Fibroblast of the conjunctiva (primary cell): ENCODE results near the gene NEGR1.
"Not testable (repeated sequence)": the region's sequence is repeated elsewhere in the genome, so short reads cannot be mapped to it uniquely, and the experiment has no call there.

ENCODE experiments used
- DNase-seq: peaks from one replicate; pipeline ENCODE4 v3.0.0-alpha.2; 2010; ENCODE audit warnings: low read depth

The NEGR1 gene

DNA sequence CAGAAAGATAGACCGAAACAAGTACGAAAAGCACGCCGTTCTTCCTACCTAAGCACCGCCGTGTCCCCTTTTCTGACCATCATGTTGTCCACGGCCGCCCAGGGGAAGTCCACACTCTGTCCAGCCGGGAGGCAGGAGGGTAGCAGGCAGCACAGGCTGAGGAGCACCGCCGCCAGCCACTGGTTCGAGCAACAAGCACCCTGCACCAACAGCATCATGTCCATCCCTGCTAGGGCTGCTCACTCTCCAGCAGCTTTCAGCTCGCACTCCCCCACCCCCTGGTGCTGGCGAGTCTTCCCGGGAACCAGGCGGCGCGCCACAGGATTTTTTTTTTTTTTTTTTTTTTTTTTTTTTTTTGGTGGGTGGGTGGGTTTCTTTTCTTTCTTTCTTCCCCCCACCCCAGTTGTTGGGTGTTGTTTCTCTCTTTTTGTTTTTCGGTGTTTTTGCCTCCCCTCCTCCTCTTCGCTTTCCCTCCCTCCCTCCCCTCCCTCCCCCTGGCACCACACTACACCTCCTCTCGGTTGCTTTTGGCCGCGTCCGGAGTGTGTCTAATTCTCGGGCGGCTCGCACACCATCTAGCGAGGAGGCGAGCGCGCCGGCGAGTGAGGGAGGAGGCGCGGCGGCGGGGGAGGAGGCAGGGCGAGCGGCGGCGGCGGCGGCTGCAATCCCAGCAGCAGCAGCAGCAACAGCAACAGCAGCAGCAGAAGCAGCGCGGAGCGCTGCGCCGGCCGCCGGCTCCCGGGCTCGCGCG, at the start of gene NEGR1:
Gene NEGR1 (minus strand): TSS at position 269 of the 751 bp plus-strand sequence.
- DNase-seq = peak; percentile 81

DNA sequence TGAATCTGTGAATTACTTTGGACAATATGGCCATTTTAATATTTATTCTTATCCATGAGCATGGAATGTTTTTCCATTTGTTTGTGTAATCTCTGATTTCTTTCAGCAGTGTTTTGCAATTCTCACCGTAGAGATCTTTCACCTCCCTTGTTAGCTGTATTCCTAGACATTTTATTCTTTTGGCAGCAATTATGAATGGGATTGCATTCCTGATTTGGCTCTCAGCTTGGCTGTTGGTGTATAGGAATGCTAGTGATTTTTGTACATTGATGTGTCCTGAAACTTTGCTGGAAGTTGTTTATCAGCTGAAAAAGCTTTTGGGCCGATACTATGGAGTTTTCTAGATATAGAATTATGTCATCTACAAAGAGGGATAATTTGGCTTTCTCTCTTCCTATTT, 44.2 kb upstream of the NEGR1 start:
- DNase-seq = no peak

- DNase-seq = no peak
These were observed 42.1 kb upstream of the NEGR1 start for GRCh38 chr1:72324451-72324850.

DNA sequence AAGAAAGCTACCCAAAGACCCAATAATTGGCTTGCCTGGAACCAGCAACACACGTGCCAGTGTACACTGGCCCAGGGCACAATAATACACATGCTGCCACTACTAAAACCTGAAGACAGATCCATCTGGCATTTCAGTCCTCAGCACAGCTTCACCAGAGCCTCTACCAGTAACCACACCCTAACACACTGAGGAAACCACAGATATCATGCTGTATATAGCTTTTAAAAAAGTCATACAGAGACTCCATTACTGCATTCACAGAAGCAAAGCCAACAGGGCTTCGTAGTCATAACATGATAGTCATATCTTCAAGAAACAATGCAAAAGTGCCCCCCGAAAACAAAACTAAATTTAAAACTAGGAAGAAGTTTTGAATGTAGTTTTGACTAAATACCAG, 40.6 kb upstream of the NEGR1 start:
- no peak for DNase-seq

- DNase-seq = no peak
These were observed 14.2 kb upstream of the NEGR1 start for GRCh38 chr1:72296501-72296900.

- DNase-seq = no peak
These were observed 6.5 kb upstream of the NEGR1 start for GRCh38 chr1:72288886-72289285.

- no peak for DNase-seq
These were observed 4.1 kb upstream of the NEGR1 start for GRCh38 chr1:72286401-72286800.

DNA sequence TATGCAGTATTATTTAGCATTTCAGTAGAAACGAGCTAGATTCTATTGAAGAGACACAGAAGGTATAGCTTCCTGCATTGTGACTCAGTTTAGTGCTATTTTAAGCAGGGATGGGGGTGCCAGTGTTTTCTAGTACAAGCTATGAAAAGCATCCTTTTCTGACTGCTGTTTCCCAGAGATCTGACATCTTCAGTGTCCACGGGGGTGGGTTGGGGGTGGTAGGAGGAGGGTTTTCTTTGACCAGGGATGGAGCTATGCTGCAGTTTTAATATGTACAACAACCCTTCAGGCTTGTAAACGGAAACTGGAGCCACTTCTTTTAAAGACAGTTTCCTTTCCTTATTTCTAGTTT, 2.7 kb upstream of the NEGR1 start:
- DNase-seq = no peak

- DNase-seq = peak; percentile 76
These were observed 2.2 kb upstream of the NEGR1 start for GRCh38 chr1:72284348-72285073.

GRCh38 chr1:72284084-72284347, 1.7 kb upstream of the NEGR1 start:
- peak; percentile 1 for DNase-seq

DNA sequence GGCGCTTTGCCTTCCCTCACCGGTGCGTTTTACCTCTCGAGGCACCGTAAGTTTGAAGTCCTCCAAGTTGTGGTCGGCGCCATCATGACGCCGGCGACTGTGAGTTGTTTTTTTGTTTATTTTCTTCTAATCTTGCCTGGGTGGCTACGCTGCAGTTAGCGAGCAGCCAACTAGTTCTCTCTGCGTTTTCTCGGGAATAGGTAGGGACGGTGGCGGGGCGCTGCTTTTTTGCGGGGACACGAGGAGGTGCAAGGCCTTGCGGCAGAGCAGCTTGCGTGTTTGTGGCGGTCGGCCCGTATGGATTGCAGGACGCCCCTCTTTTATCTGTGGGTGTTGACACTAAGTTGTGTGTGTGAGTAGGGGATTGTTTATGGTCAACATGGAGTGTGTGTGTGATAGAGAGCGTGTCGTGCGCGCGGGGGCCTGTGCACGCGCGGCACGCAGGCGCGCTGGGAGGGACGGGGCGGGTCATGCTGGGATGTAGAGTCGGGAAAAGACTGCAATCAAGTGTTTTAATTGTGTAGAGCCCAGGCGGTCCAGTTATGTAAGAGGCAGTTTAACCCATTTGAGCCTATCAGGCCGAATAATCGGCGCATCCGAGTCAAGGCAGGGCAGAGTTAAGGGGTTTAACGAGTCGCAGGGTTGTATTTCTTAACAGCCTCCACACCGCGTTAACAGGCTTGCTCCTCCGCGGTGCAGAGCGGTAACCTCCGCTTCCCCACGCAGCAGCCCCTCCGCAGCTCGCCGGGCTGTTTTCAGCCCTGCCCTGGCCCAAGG, 1.2 kb upstream of the NEGR1 start:
- DNase-seq = peak; percentile 53

DNA sequence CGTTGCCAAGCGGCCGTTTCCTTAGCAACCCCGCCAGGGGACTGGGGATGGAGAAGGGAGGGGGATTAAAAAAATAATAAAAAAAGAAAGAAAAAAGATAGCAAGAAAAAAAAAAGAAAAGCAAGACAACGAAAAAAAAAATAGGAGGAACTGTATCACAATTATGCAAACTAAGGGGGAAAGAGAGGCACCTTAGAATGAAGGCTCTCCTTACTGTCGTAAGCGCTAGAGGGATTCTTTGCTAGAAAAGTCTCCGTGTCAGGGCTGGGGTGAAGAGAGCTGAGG, 625 bp upstream of the NEGR1 start:
- no peak for DNase-seq

GRCh38 chr1:72281637-72282270, 585 bp downstream of the NEGR1 start:
- DNase-seq = no peak

GRCh38 chr1:72281144-72281543, 1.2 kb downstream of the NEGR1 start:
- DNase-seq = no peak

GRCh38 chr1:72280711-72281110, 1.6 kb downstream of the NEGR1 start:
- no peak for DNase-seq

DNA sequence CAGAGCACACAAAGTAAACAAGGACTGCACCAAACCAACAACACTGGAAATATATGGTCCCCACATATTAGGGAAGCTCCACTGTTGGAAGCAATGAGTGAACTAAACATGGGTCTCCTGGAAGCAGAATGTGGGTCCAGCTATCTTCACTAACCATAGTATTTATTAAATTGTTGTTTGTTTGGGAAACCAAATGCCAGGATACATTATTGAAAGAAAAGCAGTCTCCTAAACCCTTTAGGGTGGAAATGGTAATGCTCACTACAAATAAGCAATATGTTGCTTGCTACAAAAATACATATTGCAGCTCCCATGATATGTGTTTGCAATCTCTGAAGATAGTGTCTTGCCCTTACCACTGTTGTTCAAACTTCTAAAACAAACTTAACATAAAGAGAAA, 2.2 kb downstream of the NEGR1 start:
- no peak for DNase-seq

- no peak for DNase-seq
These were observed 3.9 kb downstream of the NEGR1 start for GRCh38 chr1:72278461-72278860.

- no peak for DNase-seq
These were observed 10.7 kb downstream of the NEGR1 start for GRCh38 chr1:72271555-72272085.

- DNase-seq = no peak
These were observed 19.6 kb downstream of the NEGR1 start for GRCh38 chr1:72262735-72263134.

- no peak for DNase-seq
These were observed 29.2 kb downstream of the NEGR1 start for GRCh38 chr1:72253132-72253531.

DNA sequence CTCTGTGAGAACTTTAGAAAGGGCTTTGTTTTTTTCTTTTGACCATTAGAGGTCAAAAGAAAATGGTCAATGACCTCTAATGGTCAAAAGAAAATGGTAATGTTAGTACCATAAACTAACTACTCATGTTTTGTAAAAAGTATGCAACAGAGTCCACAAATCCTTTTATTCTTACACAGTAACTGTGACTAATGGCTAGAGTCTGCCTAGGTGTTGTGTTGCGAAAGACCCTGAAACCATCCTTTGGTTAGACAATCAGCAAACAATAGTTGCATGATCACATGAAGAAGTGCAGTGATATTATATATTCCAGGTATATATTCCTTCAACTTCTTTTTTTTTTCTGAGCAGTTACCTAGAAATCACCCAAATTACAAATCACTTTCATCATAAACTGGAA, 40.9 kb downstream of the NEGR1 start:
- no peak for DNase-seq

- not testable (repeated sequence) for DNase-seq
These were observed 46.4 kb downstream of the NEGR1 start for GRCh38 chr1:72235931-72236330.

DNA sequence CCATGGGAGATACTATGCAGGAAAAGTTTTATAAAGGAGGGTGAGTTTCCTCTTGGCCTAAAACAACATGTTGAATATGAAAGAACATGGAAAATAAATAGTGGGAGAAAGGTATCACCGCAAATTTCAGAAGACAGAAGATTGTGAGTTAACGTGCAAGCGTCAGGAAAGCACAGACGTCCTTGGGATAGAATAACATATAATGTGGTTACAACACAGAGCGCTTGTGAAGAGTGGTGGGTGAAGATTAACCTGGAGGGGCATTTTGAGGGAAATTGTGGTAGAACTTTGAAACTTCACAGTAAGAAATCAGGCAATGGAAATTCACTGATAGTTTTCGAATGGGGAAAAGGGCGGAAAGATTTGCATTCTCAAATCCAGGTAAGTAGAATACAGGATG, 47.3 kb downstream of the NEGR1 start:
- no peak for DNase-seq
